Measurements from ENCODE around the gene CES4A. TPM values are rescaled to one million over a fixed set of nuclear protein-coding genes. Genes with fewer than 3 reads are reported as not detected.

The CES4A gene
- total RNA-seq, 2 donors from 2014 or later, result 5.9 to 7.8 TPM

- H3K36me3 ChIP-seq, result no peaks in the 10 kb centered on the region
- no peaks in the 10 kb centered on the region for H3K9me3 ChIP-seq
- peak overlapping the region; percentile 22 for H3K27ac ChIP-seq
- peaks cover 4% of the 10 kb centered on the region for H3K4me1 ChIP-seq
- H3K9ac ChIP-seq (ENCODE audit: low read depth in 2 of 2, low read length in 2 of 2), result peak overlapping the region in 1 of 2 donors; percentile 2
- DNase-seq, result peak; percentile 61
- TF ChIP-seq CTCF (IDR thresholded peaks at IDR 0.05), result no peak
- H3K4me3 ChIP-seq, result no peak overlapping the region
- intact Hi-C loops (cut with DNase I), result no loop called here
- no peaks in the 10 kb centered on the region for H3K27me3 ChIP-seq
Measured at GRCh38 chr16:66959704-66960161, 28.7 kb upstream of the CES4A start.

DNA sequence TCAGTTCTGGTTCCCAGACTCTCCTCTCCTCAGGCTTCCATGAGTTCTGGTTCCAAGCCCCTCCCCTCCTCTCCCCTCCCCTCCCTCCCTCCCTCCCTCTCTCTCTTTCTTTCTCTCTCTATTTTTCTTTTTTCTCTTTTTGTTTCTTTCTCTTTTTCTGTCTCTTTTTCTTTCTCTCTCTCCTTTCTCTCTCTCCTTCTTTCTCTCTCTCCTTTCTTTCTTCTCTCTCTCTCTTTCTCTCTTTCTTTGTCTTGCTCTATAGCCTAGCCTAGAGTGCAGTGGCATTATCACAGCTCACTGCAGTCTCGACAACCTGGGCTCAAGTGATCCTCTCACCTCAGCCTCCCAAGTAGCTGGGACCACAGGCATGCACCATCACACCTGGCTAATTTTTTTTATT is 28.1 kb upstream of the CES4A start:
- DNase-seq, result no peak
- intact Hi-C loops (cut with DNase I), result no loop called here
- Histone ChIP-seq H3K9me3 (no peaks in the 10 kb centered on the region), H3K36me3 (no peaks in the 10 kb centered on the region), H3K27me3 (no peaks in the 10 kb centered on the region), H3K4me3 (no peak overlapping the region), H3K4me1 (peaks cover 4% of the 10 kb centered on the region), H3K9ac (ENCODE audit: low read depth in 2 of 2, low read length in 2 of 2) (no peak overlapping the region), H3K27ac (no peak overlapping the region)
- TF ChIP-seq CTCF (IDR thresholded peaks at IDR 0.05), result no peak

DNA sequence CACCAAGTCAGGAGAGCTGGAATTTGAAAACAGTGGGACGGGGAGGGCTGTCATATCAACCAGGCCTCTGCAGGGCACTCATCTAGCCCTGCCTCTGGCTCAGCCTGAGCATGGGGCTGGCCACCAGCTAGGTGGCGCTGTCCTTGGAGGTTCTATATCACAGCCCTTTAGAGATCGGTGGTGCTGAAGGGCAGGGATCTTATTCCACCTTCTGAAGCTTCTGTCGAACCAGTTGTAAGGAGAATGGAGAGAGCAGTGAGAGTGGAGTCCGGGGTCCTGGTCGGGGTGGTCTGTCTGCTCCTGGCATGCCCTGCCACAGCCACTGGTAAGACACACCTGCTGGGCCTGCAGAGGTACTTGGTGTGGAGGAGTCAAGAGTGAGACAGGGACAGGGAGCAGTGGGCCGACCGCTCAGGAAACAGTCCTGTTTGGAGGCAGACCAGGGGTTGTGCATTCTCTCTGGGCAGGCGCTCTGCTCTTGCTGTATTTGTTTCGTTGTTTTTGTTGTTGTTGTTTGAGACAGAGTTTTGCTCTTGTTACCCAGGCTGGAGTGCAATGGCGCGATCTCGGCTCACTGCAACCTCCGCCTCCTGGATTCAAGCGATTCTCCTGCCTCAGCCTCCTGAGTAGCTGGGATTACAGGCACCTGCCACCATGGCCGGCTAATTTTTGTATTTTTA is 27.2 kb upstream of the CES4A start, which contains the start of gene CES3:
Gene CES3, plus strand, starts transcription at position 202 of the 680 bp plus-strand sequence. Its CDS starts 42 bp downstream, at position 244.
- Histone ChIP-seq H3K4me3 (peak within 1 kb of the TSS; percentile 27), H3K9me3 (no peaks in the 10 kb centered on the region), H3K27me3 (no peaks in the 10 kb centered on the region), H3K36me3 (no peaks in the 10 kb centered on the region), H3K4me1 (peaks cover 4% of the 10 kb centered on the region), H3K9ac (ENCODE audit: low read depth in 2 of 2, low read length in 2 of 2) (peak within 1 kb of the TSS; percentile 15 to 96), H3K27ac (peak within 1 kb of the TSS; percentile 85)
- TF ChIP-seq CTCF (IDR thresholded peaks at IDR 0.05), result peak; percentile 77
- DNase-seq, result peak; percentile 90
- intact Hi-C loops (cut with DNase I), result no loop called here

GRCh38 chr16:66961914-66962313 is 26.5 kb upstream of the CES4A start:
- intact Hi-C loops (cut with DNase I), result no loop called here
- no peaks in the 10 kb centered on the region for H3K27me3 ChIP-seq
- TF ChIP-seq CTCF (IDR thresholded peaks at IDR 0.05), result no peak
- no peaks in the 10 kb centered on the region for H3K36me3 ChIP-seq
- H3K4me3 ChIP-seq, result peak overlapping the region; percentile 27
- peak overlapping the region; percentile 85 for H3K27ac ChIP-seq
- H3K9ac ChIP-seq (ENCODE audit: low read depth in 2 of 2, low read length in 2 of 2), result peak overlapping the region; percentile 15 to 96
- peak; percentile 92 for DNase-seq
- H3K9me3 ChIP-seq, result no peaks in the 10 kb centered on the region
- peaks cover under 1% of the 10 kb centered on the region for H3K4me1 ChIP-seq

DNA sequence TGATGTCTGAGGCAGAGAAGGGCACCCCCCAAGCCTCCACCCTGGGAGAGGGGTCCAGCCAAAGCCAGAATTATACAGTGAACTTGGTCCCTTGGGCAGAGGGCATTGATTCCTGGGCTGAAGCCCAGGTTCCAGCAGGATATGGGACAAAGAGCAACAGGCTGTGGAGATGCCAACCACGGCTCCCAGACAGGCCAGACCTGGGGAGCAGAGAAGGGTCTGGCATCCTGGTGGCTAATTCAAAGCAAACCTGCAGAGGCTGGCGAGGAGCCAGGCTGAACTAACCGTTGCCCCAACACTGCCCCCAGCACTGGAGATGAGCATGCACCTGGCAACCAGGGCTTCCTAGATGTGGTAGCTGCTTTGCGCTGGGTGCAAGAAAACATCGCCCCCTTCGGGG is 24.3 kb upstream of the CES4A start:
- DNase-seq, result no peak
- Histone ChIP-seq H3K9ac (ENCODE audit: low read depth in 2 of 2, low read length in 2 of 2) (peak overlapping the region in 1 of 2 donors; percentile 96), H3K27me3 (no peaks in the 10 kb centered on the region), H3K27ac (no peak overlapping the region), H3K36me3 (no peaks in the 10 kb centered on the region), H3K4me3 (no peak overlapping the region), H3K4me1 (no peaks in the 10 kb centered on the region), H3K9me3 (no peaks in the 10 kb centered on the region)
- no peak for TF ChIP-seq CTCF (IDR thresholded peaks at IDR 0.05)
- intact Hi-C loops (cut with DNase I), result no loop called here

Data from colonic mucosa (tissue), 4 donors.